Mesenteric fat pad (tissue), 1 donor: ENCODE results near the gene AMOTL2. TPM values are rescaled to one million over a fixed set of nuclear protein-coding genes. Genes with fewer than 3 reads are reported as not detected.
A peak's percentile ranks its signal among the peaks of the same experiment; 100 is the strongest.

ENCODE experiments used
- DNase-seq: peaks from one replicate; pipeline ENCODE4 v3.0.0-alpha.2; 2020; ENCODE audit warnings: low spot score
- total RNA-seq: library from RNA; stranded (reverse); fragmentation: NEBNext Ultra II Directional; extraction: Animal tissue kit (Norgen Biotek cat#: 25700); gene quantifications from one replicate; pipeline ENCODE4 v1.2.1, GENCODE V29; 2021
- donor health status: DM: yes; HTN: yes; CAD: no.

The AMOTL2 gene
- total RNA-seq, 1 donor from 2014 or later: 272 TPM

DNA sequence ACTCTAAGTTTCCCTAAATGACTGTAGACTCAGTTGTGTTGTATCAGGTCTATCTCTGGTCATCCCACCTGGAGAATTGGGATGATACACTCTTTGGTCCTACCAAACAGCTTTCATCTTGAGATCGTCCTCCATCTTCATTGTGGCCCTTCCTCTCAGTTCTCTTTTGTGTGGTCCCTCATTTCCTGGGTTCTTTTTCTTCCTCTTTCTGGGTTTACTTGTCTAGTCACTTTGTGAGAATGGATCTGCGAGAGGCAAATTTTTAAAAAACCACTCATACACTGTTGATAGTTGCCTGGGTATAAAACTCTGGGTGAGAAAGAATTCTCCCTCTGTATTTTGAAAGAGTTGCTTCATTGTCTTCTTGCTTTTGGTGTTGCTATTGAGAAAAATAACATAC is 6.0 kb upstream of the AMOTL2 start:
- no peak for DNase-seq

DNA sequence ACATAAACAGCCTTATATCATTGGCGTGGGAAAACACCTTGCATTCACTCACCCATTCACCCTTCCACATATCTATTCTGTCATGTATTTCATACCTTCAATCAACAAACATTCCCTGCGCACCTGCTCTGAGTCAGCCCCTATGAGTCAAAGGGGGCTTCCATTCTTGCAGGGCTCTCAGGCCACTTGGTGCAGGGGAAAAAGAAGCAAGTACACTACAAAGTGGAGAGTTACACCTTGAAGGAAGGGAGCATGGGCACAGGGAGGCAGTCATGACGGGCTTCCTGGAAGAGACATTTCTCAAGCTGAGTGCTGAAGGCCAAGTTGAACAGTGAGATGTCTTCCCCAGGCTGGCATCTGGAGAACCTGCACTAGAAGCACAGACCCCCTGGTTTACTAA is 4.6 kb upstream of the AMOTL2 start:
- peak; percentile 49 for DNase-seq

DNA sequence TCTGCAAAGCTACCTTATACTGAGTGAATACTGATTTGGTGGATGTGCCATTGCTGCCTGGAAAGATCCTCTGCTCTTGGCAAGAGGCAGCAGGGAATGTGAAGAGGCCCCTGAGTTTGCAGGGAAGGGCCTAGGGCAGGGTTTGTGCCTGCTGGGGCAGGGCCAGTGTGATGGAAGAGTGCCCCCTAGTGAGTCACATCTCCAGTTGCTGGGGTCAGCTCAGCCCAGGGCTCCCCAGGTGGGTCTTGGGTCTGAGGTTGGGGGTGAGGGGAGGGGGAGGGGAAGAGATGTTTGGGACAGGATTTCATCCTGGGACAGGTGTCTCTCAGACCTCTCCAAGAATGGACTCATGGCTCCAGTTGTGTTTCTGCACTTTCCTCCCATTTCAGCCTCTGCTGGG is 4.1 kb upstream of the AMOTL2 start:
- DNase-seq: peak; percentile 86

DNA sequence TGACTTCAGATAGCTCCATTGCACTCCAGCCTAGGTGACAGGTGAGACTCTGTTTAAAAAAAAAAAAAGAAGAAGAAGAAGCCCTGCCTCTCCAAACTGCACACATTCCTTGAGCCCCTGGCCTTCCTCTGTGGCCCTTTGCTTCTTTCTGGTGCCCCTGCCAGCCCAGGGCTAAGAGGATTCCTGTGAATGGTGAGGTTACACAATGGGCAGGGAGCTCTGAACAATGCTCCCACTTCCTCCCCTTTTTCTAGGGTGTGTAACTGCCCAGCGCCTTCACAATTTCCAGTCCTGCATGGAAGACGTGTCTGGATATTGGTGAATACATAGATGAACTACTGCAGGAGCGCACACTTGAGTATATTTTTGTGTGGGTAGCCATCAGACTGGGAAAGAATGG is 3.6 kb upstream of the AMOTL2 start:
- DNase-seq: peak; percentile 24

DNA sequence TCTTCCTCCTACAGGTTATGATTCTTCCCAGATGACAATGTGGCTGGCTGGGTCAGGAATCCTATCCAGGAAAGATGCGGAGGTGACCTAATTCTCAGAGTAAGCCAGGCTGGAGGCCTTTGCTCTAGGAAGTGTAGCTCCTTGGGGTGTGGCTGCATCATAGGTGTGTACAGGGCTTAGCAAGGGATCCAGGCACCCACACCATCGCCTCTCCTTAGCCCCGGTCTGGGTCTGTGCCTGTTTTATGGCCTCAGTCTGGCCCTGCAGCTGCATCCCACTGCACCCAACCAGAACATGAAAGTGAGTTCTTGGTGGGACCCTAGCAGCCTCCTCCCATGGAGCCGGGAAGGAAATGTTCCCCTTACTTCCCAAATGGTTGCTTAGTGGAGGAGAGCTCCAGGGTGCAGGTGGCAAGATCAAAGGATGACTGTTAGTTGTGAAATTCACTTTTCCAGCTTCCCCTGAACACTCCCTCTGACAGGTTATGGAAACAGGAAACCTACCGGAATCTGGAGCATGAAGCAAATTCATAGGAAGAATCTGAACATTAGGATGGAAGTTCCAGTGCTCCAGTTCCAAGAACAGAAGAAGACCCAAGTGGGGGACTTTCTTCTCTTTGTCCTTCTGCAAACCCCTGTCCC is 2.7 kb upstream of the AMOTL2 start:
- peak; percentile 24 for DNase-seq

DNA sequence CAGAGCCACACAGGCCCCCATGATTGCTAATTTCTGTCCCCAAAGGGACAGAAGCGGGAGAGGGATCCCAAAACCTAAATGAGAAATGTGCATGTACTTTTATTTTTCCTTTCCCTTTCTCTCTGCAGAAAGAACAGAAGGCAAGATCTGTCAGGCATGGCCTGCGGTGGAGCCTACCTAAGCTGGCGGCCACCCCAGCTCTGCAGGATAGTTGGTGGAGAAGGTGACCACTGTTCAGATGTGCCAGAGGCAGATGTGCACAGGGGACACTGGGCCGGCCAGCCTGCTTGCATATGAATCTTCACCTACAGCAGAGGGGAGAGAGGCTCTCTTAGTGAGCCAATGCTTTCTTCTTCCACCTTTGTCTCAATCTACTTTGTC is 2.1 kb upstream of the AMOTL2 start:
- peak; percentile 53 for DNase-seq

DNA sequence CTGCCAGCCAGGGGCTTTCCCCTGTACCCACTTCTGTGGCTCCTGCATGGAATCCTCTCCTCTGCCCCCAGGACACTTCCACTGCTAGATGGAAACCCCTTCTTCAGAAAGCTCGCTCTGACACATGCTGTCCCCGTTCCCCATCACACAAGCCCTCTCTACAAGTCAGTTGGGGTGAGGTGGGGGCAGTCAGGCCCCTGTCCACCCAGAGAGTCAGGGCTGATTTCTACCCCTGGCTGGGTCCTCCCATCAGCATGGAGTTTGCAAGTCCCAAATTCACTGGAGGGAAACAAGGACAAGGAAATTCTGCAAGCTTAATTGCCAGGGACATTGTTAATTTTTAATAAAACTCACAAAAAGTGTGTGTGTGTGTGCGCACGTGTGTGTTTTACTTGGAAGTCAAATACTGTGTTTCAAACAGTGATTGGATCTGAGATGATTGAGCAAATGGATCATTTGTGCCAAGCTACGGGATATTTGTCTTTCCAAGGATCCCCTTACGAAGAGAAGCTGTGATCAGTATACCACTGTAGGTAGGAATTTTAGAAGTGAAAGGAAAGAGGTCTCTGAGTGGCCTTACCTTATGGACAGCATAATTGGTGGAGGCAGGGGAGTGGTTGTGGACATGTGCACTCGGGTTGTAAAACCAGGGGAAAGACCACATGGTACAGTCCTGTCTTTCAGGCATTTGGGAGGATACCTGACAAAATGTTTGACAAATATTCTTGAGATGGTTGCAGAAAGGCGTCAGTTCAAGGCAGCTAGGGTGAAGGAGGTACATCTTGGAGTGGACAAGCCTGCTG is 1.5 kb upstream of the AMOTL2 start:
- DNase-seq: peak; percentile 72

DNA sequence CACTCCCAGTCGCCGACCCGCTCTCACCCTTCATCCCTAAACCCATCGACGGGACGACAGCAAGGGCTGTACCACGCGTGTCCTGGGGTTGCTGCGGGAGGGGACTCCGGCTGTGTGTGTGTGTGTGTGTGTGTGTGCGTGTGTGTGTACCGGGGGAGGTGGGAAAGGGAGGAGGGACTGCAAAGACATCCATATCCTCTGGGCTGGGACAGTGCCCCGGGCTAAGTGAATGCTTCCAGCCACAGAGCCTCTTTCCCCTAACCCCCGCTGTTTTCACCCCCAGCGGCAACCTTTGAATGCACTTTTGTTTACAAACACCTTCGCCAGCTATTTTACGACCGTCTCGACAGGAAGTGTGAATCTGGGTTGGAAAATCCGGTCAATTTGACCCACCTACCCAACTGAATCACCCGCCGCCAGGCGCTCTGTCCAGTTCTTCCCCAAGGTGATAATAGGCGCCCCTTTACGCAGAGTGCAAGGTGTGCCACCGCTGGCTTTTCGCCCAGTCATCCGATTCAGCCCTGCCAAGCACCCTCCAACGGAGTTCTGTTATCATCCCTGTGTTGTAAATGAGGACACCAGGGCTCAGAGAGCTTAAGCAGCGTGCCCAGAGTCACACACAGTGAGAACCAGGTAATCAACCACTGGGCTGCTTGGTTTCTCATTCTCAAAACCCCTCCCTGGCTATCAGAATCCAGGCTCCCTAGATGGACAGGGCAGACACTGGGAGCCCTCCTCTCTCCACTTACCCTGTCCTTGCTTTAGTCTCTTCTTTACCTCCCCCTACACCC is 739 bp upstream of the AMOTL2 start:
- peak; percentile 81 for DNase-seq

DNA sequence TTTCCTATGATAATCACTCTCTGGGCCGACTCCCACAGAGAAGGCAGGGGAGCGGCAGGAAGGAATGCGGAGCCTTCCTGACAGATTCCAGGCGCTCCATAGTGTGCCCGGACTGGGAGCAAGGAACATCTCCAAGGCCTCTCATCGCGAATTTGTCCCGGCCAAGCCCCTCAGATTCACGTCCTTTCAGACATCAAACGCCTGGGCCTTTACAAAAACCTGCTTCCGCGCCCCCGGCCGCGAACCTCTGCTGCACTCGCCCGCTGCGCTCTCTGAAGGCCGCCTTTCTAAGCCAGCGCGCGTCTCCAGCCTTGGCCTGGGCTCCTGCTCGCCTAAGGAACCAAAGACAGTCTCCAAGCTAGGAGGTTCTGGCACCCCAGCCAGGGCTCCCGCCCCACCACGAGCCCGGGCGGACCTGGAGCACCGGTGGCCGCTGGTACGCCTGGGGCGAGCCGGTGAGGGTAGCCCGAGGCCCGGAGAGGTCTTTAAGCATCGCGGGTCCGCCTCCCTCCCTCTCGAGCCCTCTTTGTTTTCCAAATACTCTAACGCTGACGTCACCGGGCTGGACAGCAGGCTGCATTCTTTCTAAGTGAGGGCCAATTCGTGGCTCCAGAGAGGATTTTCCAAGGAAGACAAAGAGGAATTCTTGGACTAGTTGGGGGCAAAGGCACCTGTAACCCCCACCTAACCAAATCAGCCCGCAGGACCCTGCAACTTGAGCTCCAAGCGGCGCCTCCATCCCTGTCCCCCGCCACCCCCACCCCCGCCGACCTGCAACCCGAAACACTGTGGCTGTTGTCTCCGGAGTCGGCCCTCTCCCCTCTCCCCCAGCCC is 759 bp downstream of the AMOTL2 start:
- peak; percentile 90 for DNase-seq

DNA sequence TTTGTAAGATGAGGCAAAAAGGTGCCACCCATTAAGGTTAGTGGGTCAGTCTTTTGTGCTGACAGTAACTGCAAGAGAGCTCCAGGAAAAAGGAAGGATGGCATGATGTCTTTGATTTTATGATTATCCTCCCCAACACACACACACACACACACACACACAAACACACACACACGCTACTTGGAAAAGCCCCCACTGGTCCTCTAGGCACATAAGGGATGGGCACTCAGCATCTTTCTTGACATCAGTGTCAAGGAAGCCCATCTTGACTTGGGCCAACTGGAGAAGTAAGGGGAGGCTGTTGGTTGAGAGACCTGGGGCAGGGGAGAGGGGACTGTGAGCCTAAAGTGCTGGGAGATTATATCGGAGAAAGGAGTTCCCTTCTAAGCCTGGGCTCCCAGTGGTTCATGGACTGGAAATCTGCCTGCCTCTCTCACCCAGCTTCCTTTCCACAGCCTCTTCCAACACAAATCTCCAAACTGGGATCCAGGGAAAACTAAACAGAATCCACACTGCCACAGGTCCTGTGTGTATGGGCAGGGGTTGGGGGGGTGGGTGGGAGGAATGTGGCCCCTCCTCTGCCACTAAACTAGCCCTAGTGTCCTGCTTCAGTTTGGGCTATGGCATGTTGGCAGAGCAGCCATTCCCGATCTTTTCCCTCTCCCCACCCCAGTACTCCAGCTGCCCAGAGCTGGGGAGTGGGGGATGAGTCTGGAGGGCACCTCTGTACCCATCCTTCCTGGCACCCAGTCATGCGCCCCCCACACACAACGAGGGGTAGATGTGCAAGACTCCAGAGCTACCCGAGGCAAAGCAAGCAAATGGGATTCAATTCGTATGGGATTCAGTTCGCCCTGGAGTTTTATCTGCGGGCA is 1.6 kb downstream of the AMOTL2 start:
- DNase-seq: no peak

DNA sequence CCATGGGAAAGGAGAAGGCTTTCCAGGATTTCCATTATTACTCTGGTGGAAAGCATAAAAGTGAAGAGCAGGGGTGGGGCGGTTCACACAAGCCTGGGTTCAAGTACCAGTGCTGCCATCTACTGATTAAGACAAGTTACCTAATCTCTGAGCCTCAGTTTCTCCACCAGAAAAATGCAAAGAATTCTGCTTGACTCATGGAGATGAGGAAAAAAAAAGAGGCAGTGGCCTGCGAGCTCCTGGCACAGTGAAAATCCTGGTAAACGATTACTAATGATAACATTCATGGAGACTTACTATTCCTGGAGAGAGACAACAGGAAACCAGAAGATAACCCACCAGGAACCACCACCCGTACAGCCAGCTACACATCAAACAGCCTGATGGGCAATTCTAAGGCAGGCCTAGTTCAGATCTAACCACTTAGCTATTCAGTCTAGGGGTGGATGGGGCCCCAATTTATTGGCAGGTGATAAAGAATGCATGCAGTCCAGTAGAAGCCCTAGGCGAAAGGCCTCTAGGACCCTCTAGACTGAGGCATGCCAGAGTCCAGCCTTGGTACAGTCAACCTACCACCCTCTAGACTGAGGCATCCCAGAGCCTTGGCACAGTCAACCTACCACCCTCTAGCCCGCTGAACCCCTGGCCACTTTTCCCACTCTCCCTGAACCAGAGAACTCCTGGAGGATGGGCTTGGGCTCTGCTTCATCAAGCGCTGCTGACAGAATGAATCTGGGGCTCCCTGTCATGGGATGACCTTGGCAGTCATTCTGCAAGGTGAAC is 2.5 kb downstream of the AMOTL2 start:
- DNase-seq: peak; percentile 62

DNA sequence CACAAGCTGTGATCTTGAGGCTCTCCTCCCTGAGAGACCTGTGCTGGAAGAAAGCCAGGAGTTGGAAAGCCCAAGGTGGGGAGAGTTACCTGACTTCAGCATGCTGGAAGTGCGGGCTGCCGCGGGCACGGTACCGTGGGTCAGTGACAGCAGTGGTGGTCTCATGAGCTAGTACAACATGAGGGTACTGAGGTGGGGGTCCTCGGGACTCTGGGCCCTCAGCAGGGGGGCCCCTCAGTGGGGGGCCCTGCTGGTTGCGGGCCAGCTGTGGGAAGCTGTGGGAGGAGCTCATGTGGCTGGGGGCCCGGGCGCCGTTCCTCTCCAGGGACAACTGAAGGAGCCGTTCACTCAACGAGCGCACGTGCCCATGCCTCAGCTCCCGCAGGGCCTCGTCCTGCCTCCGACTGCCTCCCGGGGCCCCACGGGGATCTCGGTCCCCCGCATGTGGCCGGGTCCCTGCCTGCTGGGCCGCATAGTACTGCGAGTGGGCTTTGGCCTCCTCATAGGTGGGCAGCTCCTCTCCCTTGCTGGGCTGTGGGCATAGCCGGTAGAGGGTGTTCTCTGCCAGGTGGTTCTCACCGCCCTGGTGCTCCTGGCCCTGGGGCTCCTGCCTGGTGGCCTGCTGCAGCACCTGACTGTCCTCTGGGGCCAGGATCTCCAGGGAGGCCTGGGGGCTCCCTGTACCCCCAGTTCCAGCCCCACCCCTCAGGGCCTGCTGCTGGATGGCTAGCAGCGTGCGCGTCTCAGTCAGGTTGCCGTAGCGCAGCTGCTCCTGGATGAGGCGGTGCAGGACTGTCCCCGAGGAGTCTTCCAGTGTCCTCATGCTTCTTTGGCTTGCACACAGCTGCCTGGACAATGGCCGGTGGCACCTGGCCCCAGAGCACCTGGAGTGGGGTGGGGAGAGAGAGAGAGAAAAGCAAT is 3.4 kb downstream of the AMOTL2 start:
- peak; percentile 83 for DNase-seq

DNA sequence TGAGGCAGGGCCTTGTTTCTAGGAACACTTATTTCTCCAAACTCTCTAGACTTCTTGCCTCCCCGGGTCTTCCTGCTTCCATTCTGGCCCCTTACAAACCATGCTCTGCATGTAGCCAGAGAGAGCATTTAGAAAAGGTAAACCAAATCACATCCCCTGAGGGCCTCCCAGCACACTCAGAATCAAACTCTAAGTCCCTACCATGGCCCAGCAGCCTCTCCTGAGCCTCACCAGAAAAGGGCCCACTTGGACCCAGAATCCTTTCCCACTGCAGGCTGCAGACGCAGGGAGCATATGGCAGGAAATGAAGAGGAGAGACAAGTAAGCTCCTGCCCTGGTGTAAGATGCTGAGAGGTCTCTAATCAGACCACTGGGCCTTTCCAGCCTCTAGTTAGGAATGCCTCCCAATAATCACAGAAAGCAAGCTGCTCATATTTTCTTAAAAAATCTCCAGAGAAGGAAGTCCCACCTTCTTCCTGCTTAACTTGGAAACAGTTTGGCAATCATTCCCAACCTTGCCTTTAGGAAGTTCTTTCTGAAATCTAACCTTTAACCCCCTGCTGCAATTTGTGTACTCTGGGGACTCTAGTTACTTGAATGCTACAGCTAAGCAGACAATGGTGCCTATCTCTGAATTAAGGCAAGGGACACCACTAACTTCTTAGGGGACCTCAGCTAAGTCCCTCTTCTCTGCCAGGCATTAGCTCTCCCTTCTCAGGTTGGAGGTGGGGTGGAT is 4.2 kb downstream of the AMOTL2 start:
- peak; percentile 57 for DNase-seq

DNA sequence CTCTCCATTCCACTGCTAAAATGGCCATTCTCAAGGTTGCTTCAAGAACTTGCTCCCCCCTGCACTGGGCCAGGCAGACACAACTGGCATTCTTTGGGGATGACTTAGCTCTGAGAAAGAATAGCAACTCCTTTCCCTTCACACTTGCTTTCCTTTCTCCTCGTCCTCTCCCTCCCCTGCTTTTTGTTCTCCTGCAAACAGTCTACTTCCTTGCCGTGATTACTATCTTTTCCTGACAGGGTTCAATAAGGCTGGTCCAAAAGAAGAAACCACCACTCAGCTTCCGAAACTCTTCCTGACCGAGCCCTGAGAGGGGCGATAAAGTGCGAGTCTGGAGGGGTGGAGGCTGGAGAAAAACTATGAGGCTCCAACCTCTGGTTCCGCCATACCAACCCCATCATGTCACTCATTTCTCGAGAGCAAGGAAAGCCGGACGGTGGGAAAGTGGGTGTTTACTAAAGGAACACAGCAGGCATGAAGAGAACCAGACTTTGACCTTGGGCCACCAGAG is 5.0 kb downstream of the AMOTL2 start:
- DNase-seq: peak; percentile 79

DNA sequence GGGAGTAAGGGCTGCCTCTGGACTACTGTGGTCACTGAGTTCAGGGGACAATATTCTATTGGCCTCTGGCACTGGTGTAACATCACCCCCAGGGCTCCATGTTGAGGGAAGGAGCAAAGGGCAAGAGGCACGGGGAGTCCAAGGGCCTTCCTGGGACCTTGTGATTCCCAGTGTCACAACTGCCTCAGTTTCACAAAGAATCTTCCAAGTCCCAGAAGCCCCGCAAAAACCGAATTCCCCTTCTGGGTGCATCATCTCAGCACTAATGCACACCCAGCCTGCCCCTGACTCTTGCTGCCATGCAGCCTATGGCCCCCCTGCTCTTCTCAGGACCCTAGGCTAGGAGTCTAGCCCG is 5.5 kb downstream of the AMOTL2 start:
- peak; percentile 51 for DNase-seq

DNA sequence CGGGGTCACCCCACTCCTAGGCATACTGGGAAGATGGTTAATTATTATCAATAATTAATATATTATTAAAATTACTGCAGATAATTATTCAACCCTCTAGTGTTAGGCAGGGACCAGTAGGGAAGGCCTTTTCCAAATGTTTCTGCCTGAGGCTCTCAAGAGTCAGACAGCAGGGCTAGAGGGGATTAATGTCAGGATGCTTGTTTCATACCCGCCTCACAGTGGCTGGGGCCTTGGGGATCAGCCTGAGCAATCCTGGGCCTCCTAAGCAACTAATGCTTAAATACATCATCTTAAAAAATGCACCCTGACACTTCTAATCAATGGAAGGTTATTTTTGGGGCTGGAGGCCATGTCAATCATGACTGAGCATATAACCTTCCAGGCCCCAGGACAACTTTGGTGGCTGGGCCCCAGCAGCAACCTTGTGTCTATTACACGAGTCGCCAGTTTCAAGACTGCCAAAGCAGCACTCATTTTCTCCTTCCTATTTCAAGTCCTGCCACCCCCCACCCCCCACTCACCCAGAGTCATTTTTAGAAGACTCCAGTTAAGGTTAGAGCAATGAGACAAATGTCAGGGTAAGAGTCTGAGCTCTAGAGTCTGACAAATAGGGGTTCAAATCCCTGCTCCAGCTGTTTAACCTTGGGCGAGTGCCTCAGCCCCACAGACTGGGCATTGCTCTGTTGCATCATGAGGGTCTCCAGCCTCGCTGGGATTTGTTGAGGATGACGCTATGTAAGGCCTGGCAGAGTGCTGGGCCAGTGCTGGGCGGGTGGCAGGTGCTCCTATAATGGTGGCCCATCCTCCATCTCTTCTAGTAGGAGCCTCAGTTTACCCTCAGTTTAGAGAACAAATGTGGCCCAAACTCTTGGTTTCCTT is 6.1 kb downstream of the AMOTL2 start:
- DNase-seq: peak; percentile 82
